ENCODE results near the gene OR1J2. TPM values are rescaled to one million over a fixed set of nuclear protein-coding genes. Genes with fewer than 3 reads are reported as not detected.

The OR1J2 gene
- total and polyA plus RNA-seq, 2 of the 4 experiments (the other 2 are of a cell fraction), result not detected

DNA sequence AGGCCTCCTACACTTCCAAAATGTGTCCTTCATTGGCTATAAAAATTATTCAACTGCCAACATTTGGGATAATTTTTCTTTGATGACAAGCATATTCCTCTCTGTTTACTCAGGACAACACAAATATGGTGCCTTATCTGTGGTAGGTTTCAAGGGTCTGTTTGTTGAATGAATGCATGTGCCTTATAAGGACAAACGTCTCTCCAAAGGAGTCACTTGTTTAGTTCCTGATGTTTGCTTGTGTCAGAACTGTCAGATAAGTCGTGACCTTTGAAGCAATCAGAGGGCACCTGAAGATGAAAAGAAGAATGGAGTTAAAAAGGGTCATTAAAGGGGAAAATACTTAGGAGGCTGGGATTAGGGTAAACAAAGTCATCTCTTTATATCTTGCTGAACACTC, 3.6 kb upstream of the OR1J2 start:
- Histone ChIP-seq H3K4me2 (ENCODE audit: low read depth, low read length) (no peak overlapping the region), H3K14ac (replicated peaks; ENCODE audit: low read depth, low read length) (no peak overlapping the region), H4K8ac (ENCODE audit: low read depth in 2 of 2, low read length in 2 of 2) (no peak overlapping the region), H3K9me1 (ENCODE audit: insufficient read depth, low read length) (no peaks in the 10 kb centered on the region), H3K18ac (ENCODE audit: low read depth, low read length) (no peak overlapping the region), H3K4me3 (ENCODE audit: insufficient read depth, low read depth, low read length) (no peak overlapping the region), H4K5ac (ENCODE audit: low read depth, low read length) (no peak overlapping the region), H3K79me1 (ENCODE audit: low read depth in 1 of 2, low read length in 2 of 2) (no peaks in the 10 kb centered on the region), H3K36me3 (ENCODE audit: control insufficient read depth, insufficient read depth, low read length) (no peaks in the 10 kb centered on the region), H4K20me1 (ENCODE audit: insufficient read depth, low read length) (no peaks in the 10 kb centered on the region), H3K4ac (ENCODE audit: low read depth, low read length) (no peak overlapping the region), H2BK20ac (ENCODE audit: low read depth, low read length) (no peak overlapping the region), H2BK5ac (ENCODE audit: low read depth, low read length, poor library complexity, severe bottlenecking) (no peak overlapping the region), H3K9ac (ENCODE audit: low read depth, low read length) (no peak overlapping the region), H3K4me1 (ENCODE audit: control insufficient read depth, insufficient read depth, low read length) (no peaks in the 10 kb centered on the region), H2AK5ac (ENCODE audit: low read depth, low read length) (no peak overlapping the region), H3K9me3 (ENCODE audit: control insufficient read depth, insufficient read depth, low read length) (no peaks in the 10 kb centered on the region), H2AFZ (replicated peaks; ENCODE audit: low read length, poor library complexity) (no peak overlapping the region), H2BK15ac (ENCODE audit: low read depth, low read length) (no peak overlapping the region), H2BK120ac (ENCODE audit: low read depth, low read length) (no peak overlapping the region), H3K27ac (ENCODE audit: insufficient read depth, low read length) (no peak overlapping the region), H4K91ac (ENCODE audit: insufficient read depth, low read depth, low read length) (no peak overlapping the region), H3K23ac (ENCODE audit: low read depth, low read length) (no peak overlapping the region), H3K56ac (ENCODE audit: extremely low read depth, insufficient read depth, low read length) (no peak overlapping the region), H2AK9ac (replicated peaks; ENCODE audit: low read depth, low read length, poor library complexity) (no peak overlapping the region), H3K27me3 (ENCODE audit: control insufficient read depth, insufficient read depth, low read length) (peaks cover 11% of the 10 kb centered on the region)
- WGBS, 2 experiments (ENCODE audit: extremely low coverage in 2 of 2, insufficient read length in 1 of 2), result 0% methylated on average over 1 of the region's 2 CpGs; no CpG with 5 or more reads in 1 of the 2 experiments
- intact Hi-C loops (cut with micrococcal nuclease) (no loop called here), dilution Hi-C loops (cut with HindIII; ENCODE audit: low sequenced_read_pairs, unreplicated experiment) (no loop called here), in situ Hi-C loops (cut with MboI; ENCODE audit: low sequenced_read_pairs) (no loop called here)
- TF ChIP-seq, protein P1, sequence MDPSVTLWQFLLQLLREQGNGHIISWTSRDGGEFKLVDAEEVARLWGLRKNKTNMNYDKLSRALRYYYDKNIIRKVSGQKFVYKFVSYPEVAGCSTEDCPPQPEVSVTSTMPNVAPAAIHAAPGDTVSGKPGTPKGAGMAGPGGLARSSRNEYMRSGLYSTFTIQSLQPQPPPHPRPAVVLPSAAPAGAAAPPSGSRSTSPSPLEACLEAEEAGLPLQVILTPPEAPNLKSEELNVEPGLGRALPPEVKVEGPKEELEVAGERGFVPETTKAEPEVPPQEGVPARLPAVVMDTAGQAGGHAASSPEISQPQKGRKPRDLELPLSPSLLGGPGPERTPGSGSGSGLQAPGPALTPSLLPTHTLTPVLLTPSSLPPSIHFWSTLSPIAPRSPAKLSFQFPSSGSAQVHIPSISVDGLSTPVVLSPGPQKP (IDR thresholded peaks at IDR 0.05; ENCODE audit: borderline replicate concordance, low read depth, low read length), result no peak
- TF ChIP-seq, protein P2, sequence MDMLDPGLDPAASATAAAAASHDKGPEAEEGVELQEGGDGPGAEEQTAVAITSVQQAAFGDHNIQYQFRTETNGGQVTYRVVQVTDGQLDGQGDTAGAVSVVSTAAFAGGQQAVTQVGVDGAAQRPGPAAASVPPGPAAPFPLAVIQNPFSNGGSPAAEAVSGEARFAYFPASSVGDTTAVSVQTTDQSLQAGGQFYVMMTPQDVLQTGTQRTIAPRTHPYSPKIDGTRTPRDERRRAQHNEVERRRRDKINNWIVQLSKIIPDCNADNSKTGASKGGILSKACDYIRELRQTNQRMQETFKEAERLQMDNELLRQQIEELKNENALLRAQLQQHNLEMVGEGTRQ (IDR thresholded peaks at IDR 0.05; ENCODE audit: low read depth, low read length), result no peak
- TF ChIP-seq FOS (IDR thresholded peaks at IDR 0.05; ENCODE audit: low read depth, low read length) (no peak), POLR2A (IDR thresholded peaks at IDR 0.05; ENCODE audit: low read depth, low read length) (no peak), NFE2L2 (IDR thresholded peaks at IDR 0.05; ENCODE audit: low read depth, low read length) (no peak), BHLHE40 (IDR thresholded peaks at IDR 0.05; ENCODE audit: low read depth, low read length) (no peak), CHD1 (IDR thresholded peaks at IDR 0.05; ENCODE audit: low read depth, low read length) (no peak), RAD21 (IDR thresholded peaks at IDR 0.05; ENCODE audit: low read length) (no peak), CEBPB (IDR thresholded peaks at IDR 0.05; ENCODE audit: low read depth, low read length) (no peak), MXI1 (IDR thresholded peaks at IDR 0.05; ENCODE audit: borderline replicate concordance, low read depth, low read length) (no peak), MAFK (IDR thresholded peaks at IDR 0.05; ENCODE audit: low read depth, low read length) (no peak), MAZ (IDR thresholded peaks at IDR 0.05; ENCODE audit: borderline replicate concordance, low read depth, low read length) (no peak), SMC3 (IDR thresholded peaks at IDR 0.05; ENCODE audit: low read depth, low read length) (no peak)
- TF ChIP-seq, protein P3, sequence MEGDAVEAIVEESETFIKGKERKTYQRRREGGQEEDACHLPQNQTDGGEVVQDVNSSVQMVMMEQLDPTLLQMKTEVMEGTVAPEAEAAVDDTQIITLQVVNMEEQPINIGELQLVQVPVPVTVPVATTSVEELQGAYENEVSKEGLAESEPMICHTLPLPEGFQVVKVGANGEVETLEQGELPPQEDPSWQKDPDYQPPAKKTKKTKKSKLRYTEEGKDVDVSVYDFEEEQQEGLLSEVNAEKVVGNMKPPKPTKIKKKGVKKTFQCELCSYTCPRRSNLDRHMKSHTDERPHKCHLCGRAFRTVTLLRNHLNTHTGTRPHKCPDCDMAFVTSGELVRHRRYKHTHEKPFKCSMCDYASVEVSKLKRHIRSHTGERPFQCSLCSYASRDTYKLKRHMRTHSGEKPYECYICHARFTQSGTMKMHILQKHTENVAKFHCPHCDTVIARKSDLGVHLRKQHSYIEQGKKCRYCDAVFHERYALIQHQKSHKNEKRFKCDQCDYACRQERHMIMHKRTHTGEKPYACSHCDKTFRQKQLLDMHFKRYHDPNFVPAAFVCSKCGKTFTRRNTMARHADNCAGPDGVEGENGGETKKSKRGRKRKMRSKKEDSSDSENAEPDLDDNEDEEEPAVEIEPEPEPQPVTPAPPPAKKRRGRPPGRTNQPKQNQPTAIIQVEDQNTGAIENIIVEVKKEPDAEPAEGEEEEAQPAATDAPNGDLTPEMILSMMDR (conservative IDR thresholded peaks at IDR 0.05; ENCODE audit: low read depth, low read length), result no peak
- CTCF ChIA-PET, result no interaction called here
- DNase-seq (no peak), ATAC-seq (ENCODE audit: low read depth) (no peak)
- POLR2A ChIA-PET (ENCODE audit: unreplicated experiment), result no interaction called here
- no TSS peak for BruUV-seq (replicated peaks)

Measured in IMR-90 (cell line).